Transverse colon (tissue), 3 donors: ENCODE data around the gene SMPD2.

Experiments used
- CTCF ChIP-seq, 5 experiments: fragments of 200-600 bp in 3 of 5; fragments of 450-650 bp in 2 of 5; sonication (generic) in 3 of 5; IDR thresholded peaks; 1 replicate in 2 of 5; 2 replicates in 3 of 5; pipeline ENCODE4 v1.5.1; 2016 to 2017; ENCODE audit warnings: antibody characterized with exemption in 5 of 5, inconsistent platforms in 3 of 5, mild to moderate bottlenecking in 2 of 5, moderate library complexity in 1 of 5
- EP300 ChIP-seq: sonication (generic); formaldehyde crosslinking; IDR thresholded peaks from one replicate; pipeline ENCODE4 v1.6.1; 2017; ENCODE audit warnings: antibody characterized with exemption, low read depth
- POLR2A ChIP-seq: fragments of 450-650 bp; IDR thresholded peaks from one replicate; pipeline ENCODE4 v1.6.1; 2016; ENCODE audit warnings: antibody characterized with exemption, mild to moderate bottlenecking, moderate library complexity

- TF ChIP-seq POLR2A = no peak
- TF ChIP-seq CTCF (IDR thresholded peaks at IDR 0.05) = no peak
- no peak for TF ChIP-seq EP300
Measured at GRCh38 chr6:109393157-109393885, 47.2 kb upstream of the SMPD2 start.
